CD14-positive monocyte (primary cell): ENCODE data around the gene SLC6A2. TPM values are rescaled to one million over a fixed set of nuclear protein-coding genes. Genes with fewer than 3 reads are reported as not detected.

Experiments
- polyA plus RNA-seq, 3 donors: library from polyadenylated mRNA; depleted of rRNA in 1 of 3; unstranded in 2 of 3; stranded (reverse) in 1 of 3; fragments of 300-500 nt in 2 of 3; fragments of >200 nt in 1 of 3; fragmentation: Illumina TruSeq in 2 of 3; gene quantifications; 1 replicate in 2 of 3; 2 replicates in 1 of 3; pipeline ENCODE4 v1.2.3, GENCODE V29; 2012 to 2021

SLC6A2 gene
- polyA plus RNA-seq, 3 donors, result not detected

Other genes with a start within 250 kb of the SLC6A2 start
- gene MMP2, start 176.8 kb upstream of the SLC6A2 start, polyA plus RNA-seq, result not detected
- 10 to 100 TPM; 28.5 to 49.7 (median 47.1) TPM for gene LPCAT2, start 146.9 kb upstream of the SLC6A2 start, polyA plus RNA-seq
- gene CAPNS2, start 89.3 kb upstream of the SLC6A2 start, polyA plus RNA-seq, result under 1 TPM in 2 of 3 donors, not detected in 1; 0.17 to 0.35 TPM
- 100 to 1,000 TPM in 1 of 3 donors, 10 to 100 TPM in 2; 38.4 to 190 (median 62.0) TPM for gene CES1, start 177.1 kb downstream of the SLC6A2 start, polyA plus RNA-seq
- not detected for gene CES5A, start 219.4 kb downstream of the SLC6A2 start, polyA plus RNA-seq